Measurements from ENCODE around the gene MT1X.
"Not testable (repeated sequence)": the region's sequence is repeated elsewhere in the genome, so short reads cannot be mapped to it uniquely, and the experiment has no call there.

Gene MT1X

DNA sequence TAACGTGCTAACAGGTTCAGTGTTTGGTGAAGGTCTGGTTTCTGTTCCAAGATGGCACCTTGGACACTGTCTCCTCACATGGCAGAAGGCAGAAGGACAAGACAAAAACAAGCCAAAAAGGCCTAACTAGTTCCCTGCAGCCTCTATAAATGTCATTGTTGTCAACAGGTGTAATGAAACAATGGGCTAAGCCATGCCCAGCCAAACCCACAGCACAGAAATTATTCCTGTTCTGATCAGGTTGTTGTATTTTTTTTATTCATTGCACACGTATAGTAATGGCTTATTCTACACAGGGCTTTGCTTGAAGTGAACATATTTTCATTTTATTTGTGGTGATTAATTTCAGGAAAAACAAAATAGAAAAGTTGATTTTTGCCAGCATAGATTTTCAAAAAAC is 31.5 kb downstream of the MT1X start:
- no peak for DNase-seq

DNA sequence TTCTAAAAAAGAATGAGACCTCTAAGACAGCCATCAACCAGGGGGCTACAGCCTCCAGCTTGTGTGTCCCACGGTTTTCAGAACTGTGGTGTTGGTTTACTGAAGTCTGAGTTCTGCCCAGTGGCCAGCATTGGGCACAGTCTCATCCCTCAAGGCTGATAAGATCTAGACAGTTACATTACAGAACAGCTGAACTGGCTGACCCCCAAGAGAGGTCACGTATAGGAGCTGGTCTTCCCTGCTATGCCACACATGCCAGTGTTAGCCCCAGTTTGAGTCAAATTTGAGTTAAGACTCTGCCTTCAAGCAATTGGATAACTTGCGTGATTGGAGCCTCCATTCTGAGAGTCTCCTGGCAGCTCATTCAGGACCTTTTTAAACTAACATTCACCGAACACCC is 32.9 kb downstream of the MT1X start:
- DNase-seq, result no peak

DNA sequence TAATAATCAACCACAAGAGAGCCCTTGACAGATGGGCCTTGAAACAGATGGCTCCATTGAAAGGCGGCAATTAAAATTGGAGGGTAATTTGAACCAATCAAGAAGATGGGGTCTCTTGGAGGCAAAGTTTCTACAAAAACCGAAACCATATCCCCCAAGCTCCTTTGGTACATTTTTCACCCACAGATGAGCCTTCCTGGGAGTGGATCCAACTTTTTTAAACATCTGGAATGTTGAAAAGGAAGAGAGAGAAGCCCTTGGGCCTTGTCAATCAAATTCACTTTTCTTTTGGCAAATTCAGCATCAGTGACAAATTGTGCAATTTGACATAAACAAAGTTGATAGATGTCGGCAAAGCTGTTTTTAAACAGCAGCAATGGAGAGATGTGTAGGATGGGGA is 34.5 kb downstream of the MT1X start:
- no peak for DNase-seq

DNA sequence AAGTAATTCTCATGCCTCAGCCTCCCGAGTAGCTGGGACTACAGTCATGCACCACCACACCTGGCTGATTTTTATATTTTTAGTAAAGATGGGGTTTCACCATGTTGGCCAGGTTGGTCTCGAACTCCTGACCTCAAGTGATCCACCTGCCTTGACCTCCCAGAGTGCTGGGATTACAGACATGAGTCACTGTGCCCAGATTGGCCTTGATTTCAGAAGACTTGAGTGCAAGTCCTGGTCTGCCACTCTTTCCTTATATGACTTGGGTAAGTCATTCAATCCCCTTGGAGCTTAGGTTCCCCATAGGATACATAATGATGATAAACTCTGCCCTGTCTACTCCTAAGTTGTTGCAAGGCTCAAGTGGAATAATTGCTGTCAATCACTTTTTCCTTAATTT is 35.3 kb downstream of the MT1X start:
- not testable (repeated sequence) for DNase-seq

DNA sequence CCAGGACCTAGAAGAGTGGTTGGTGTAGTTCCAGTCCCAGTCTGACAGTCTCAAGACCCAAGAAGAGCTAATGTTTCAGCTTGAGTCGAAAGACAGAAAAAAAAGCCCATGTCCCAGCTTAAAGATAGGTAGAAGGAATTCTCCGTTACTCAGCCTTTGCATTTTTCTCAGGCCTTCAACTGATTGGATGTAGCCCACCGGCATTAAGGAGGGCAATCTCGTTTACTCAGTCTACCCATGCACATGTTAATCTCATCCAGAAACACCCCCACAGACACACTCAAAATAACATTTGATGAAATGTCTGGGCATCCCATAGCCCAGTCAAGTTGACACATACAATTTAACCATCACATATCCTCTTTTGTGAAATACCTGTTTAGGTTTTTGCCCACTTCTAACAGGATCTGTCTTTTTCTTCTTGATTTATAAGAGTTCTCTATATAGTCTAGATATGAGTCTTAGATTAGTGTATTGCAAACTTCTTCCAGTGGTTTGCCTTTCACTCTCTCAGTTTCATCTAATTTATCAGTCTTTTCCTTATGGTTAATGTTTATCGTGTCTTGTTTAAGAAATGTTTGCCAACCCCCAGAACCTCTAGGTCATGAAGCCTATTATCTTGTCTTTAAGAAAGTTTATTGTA is 40.1 kb downstream of the MT1X start:
- DNase-seq, result no peak

DNA sequence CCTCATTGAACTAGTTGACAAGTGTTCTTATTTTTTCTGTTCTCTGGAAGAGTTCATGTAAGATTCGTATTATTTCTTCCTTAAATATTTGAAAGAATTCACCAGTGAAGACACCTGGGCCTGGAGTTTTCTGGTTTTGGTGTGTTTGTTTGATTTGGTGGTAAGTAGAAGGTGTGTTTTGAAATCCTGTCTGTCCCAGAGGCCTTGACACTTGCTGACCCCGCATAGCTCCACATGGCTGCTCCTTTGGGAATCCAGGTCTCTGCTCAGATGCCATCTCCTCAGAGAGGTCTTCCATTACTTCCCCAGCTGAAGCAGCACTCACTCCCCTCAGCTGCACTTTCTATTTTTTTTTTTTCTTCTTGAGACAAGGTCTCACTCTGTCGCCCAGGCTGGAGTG is 41.9 kb downstream of the MT1X start:
- DNase-seq, result no peak

DNA sequence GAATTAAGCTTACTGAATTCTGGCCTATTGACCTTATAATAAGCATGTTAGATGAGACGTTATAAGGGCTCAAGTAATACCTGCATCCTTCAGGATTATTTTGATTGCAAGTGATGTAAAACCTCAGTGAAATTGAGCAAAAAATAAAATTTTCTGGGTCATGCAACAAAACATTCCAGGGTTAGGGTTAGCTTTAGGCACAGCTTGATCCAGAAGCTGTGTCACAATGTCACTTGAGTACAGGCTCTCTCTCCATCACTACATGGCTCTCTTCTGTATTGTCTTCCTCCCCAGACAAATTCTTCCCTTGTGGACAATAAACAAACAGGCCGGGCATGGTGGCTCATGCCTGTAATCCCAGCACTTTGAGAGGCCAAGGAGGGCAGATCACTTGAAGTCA is 44.0 kb downstream of the MT1X start:
- DNase-seq, result no peak

DNA sequence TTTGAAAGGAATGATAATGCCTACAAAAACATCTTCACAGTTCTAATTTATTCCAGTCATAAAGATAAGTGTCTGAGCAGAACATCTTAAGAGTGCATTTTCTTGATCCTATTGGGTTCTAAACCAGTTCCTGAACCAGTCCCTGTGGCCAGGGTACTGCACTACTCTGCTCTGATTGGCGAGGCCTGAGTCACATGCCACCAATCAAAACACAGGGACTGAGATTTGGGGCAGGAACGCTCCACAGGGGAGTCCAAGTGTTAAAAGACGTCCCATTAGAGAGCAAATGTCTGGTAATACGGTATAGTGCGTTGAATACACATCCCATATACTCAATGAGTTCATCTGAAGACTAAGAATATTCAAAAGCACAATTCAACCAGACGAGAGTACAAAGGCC is 44.7 kb downstream of the MT1X start:
- DNase-seq, result no peak

DNA sequence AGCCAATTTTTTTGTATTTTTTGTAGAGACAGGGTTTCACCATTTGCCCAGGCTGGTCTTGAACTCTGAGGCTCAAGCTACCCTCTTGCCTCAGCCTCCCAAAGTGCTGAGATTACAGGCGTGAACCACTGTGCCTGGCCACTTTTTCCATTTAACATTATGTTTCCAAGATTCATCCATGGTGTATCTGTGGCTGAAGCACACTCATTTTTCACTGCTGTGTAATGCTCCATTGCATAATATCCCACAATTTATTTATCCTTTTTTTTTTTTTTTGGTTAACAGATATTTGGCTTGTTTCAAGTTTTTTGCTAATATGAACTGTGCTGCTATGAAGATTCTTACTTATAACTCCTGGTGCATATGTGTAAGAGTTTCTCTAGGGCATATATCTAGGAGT is 45.8 kb downstream of the MT1X start:
- DNase-seq, result no peak

DNA sequence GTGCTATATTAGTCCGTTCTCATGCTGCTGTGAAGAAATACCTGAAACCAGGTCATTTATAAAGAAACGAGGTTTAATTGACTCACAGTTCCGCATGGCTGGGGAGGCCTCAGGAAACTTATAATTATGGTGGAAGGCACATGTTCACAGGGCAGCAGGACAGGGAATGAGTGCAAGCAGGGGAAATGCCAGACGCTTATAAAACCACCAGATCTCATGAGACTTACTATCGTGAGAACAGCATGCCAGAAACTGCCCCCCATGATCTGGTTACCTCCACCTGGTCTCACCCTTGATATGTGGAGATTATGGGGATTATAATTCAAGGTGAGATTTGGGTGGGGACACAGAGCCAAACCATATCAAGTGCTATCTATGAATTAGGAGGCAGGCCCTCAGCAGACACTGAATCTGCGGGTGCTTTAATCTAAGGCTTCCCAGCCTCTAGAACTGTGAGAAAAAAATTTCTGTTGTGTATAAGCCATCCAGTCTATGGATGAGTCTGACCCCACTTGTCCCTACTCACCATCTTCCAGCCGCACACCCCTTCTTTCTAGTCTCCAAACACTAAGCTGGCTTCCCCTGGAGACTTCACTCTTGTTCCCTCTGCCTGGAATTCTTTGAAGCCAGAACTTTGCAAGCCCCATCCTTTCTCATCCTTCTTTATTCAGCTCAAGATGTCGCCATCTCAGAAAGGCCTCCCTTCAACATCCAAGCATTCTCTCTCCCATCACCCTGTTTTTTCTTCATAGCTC is 46.9 kb downstream of the MT1X start:
- no peak for DNase-seq

DNA sequence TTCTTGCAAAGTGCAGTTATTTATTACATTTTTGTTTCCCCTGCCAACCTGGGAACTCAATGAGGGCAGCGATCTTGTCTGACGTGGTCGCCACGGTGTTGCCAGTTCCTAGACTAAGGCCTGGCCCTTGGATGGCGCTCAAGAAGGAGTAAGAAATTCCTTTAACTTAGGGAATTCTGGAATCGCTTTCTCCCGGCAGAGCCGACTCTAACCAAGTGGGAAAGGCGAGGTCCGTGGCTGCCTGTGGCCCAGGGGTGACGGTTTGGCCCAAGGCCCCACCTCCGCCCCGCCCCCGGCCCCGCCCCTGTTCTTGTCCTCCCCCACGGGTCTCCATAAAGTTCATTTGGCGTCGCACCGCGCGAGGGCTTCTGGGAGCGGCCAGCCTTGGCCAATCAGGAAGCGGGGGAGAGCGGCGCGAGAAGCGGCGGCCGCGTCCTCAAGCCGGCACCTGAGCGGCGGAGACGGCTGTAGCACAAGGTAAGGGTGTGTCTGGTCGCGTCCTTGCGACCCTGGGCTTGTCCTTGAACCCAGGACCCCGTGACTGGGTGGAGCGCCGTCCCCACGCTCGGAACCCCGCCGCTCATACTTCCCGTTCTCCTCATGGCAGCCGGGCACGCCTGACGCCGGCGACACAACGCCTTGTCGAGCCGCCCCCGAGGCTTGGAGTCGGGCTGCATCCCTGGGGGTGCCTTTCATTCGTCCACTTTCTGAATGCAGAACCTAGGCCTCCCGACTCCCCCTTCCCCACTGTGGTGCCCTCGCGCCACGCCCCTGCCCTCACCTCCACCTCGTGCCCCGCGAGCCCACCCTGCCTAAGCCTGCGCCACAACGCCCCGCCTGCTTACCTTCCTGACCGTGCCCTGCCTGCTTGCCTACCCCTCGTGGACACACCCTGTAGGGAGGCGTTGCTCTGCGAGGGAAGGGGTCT is 47.7 kb downstream of the MT1X start, which contains the start of gene NUP93:
Gene NUP93, plus strand, starts transcription at position 395 of the 928 bp plus-strand sequence. CDS start 18,119 bp downstream, outside the sequence.
- peak; percentile 73 for DNase-seq

DNA sequence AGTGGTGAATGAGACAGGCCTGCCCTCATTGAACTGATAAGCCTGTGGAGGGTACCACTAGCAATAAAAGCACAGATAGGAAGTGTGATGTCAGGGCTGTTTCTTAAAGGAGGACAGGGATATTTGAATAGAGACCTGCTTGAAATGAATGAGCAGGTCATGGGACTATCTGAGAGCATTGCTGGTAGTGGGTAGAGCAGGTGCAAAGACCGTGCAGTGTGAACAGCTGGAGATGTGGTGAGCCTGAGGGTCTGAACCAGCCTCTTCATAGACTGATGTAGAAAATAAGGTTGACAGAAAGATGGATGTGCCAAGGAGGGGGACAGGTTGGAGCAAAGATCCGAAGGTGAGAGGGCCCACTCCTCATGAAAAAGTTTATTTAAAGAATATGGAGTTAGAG is 50.1 kb downstream of the MT1X start:
- no peak for DNase-seq

DNA sequence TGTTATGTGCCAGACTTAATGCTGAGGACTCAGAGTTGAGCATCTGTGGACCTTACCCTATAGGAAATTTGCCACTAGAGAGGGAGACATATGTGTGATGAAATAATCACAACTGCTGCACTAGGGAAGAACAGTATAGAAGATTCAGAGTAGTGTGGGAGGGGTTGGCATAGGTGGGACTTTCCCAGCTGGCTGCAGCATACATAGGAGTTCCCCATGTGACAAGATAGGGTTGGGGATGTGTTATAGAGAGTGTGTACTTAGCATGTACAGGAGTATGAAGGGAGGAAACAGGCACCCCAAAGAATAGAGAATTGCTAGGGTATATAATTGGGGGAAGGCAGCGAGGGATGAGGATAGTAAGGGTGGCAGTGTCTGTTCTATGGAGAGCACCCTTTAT is 50.6 kb downstream of the MT1X start:
- DNase-seq, result no peak

All from NCI-H1105 treated with DMSO at 0.1 percent for 48 hours (cell line).